ENCODE results near the gene CEMIP.

Gene CEMIP

DNA sequence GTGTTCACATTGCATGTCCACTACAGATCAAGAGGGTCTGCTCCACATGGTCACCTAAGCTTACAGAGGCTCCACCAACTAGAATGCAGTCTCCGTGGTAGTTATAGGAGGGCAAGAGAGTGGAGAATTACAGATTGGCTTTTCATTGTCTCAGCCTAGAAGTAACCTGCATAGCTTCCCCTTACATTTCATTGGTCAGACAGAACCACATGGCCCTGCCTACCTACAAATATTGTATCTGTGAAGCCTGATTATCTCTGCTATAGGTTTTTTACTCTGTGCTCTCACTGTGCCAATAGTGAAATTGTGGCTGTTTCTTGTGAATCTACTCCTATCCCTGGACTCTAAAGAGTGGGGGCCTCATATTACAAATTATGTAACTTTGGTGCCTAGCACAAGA lies 219.1 kb downstream of the CEMIP start:
- no peak for DNase-seq (ENCODE audit: extremely low read depth in 1 of 2, low read depth in 1 of 2)

DNA sequence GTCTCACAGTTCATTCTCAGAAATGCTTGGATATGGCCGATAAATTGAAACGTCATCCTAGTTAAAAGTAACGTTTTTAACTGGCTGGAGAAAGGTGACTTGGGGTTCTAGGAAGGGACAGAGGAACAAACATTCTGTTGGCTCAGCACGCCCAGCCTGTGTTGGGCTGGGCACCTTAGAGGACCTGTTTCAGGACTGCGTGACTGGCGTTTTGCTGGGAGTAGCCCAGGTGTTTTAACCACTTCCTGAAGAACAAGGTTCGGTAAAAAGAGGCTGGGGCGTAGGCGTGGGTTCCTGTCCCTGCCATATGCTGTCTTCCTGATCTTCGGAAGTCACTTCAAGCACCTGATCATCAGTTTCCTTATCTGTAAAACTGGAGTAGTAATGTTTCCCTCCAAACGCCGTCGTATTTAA lies 220.5 kb downstream of the CEMIP start:
- peak; percentile 43 to 60 for DNase-seq (ENCODE audit: extremely low read depth in 1 of 2, low read depth in 1 of 2)

DNA sequence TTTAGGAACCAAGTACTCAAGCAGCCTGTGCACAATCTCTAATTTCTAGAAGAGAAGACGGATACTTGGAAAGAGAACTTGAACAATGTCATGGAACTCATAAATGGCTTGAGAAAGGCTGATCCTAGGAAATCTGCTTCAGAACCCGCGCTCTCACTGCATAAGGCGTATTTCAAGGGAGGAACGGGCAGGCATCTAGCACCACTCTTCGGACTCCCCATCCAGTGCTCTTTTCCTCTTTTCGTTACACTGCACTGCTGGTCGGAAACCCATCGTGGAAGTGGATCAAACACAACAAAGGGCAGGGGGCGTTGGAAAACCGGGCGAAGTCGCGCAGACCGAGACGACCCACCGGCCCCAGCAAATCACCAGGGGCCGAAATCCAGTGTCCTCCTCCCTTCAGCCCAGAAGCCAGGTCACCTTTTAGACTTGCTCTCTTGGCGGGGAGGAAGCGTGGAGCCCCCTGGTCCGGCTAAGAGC lies 221.0 kb downstream of the CEMIP start:
- DNase-seq (ENCODE audit: extremely low read depth in 1 of 2, low read depth in 1 of 2), result no peak

- peak; percentile 81 to 82 for DNase-seq (ENCODE audit: extremely low read depth in 1 of 2, low read depth in 1 of 2)
Observed at GRCh38 chr15:81000624-81001151, 221.5 kb downstream of the CEMIP start, which contains the start of gene TLNRD1. Gene TLNRD1 (plus strand): TSS chr15:81000923. CDS start chr15:81002272, 1,349 bp downstream.
